A549 (cell line): ENCODE measurements around the gene ZNF79. TPM values are rescaled to one million over a fixed set of nuclear protein-coding genes. Genes with fewer than 3 reads are reported as not detected.
A peak's percentile ranks its signal among the peaks of the same experiment; 100 is the strongest.

ENCODE experiments used
- ATAC-seq, 2 experiments: fragments of 200-7000 bp in 1 of 2; fragments of >200 bp in 1 of 2; cut with Nextera tagmentation in 1 of 2; cut with Tn5 transposase in 1 of 2; 3 replicates each; pipeline versions ENCODE4 v1.8.0 to v1.9.1; 2018 to 2020; ENCODE audit warnings: mild to moderate bottlenecking in 1 of 2, moderate library complexity in 1 of 2
- CTCF ChIA-PET: fragments of 300-600 bp; sonication (Branson Sonifier 250); formaldehyde crosslinking; extraction: SDS; loops from one replicate; lab custom pipeline; 2021; ENCODE audit warnings: antibody characterized with exemption, inconsistent platforms; lab: Yijun Ruan, JAX
- POLR2A ChIA-PET: fragments of 350-600 bp; formaldehyde crosslinking; extraction: SDS; loops from one replicate; lab custom pipeline; 2021; ENCODE audit warnings: antibody characterized with exemption, inconsistent platforms; lab: Yijun Ruan, JAX
- DNase-seq, 2 experiments: peaks; one replicate each; pipeline versions ENCODE4 v3.0.0 to v3.0.0-alpha.2; 2011 to 2016; ENCODE audit warnings: low read depth in 1 of 2, low spot score in 1 of 2
- FAIRE-seq: peaks from 2 replicates; lab custom pipeline; 2011; peaks lifted over from hg19 to GRCh38; lab: Jason Lieb, UNC
- H3K27ac ChIP-seq, 2 experiments: fragments of >200 bp; sonication (Bioruptor Twin); formaldehyde crosslinking; 3 replicates each; pipeline ENCODE4 v1.5.1; 2016 to 2017
- H3K4me1 ChIP-seq: fragments of >200 bp; sonication (Bioruptor Twin); formaldehyde crosslinking; 3 replicates; pipeline ENCODE4 v1.6.1; 2016
- H3K4me2 ChIP-seq: fragments of >200 bp; sonication (Bioruptor Twin); formaldehyde crosslinking; 3 replicates; pipeline ENCODE4 v1.6.1; 2016
- H3K4me3 ChIP-seq: fragments of >200 bp; sonication (Bioruptor Twin); formaldehyde crosslinking; 3 replicates; pipeline ENCODE4 v1.5.1; 2016
- H3K9me3 ChIP-seq: fragments of >200 bp; sonication (Bioruptor Twin); formaldehyde crosslinking; 3 replicates; pipeline ENCODE4 v1.6.1; 2016
- CBX2 ChIP-seq: fragments of 200-600 bp; sonication (generic); IDR thresholded peaks from 2 replicates; pipeline ENCODE4 v1.6.1; 2016; ENCODE audit warnings: low read depth, mild to moderate bottlenecking, borderline replicate concordance
- CHD2 ChIP-seq: fragments of 150-350 bp; IDR thresholded peaks from 2 replicates; pipeline ENCODE4 v1.6.1; 2014; ENCODE audit warnings: low read length; ENCODE audit not compliant: partially characterized antibody
- EHMT2 ChIP-seq: fragments of 200-600 bp; sonication (generic); IDR thresholded peaks from 2 replicates; pipeline ENCODE4 v1.6.1; 2016; ENCODE audit warnings: antibody characterized with exemption, low read depth, mild to moderate bottlenecking, moderate library complexity
- EP300 ChIP-seq, 2 experiments: fragments of >200 bp; sonication (Bioruptor Twin); formaldehyde crosslinking; IDR thresholded peaks; 2 replicates in 1 of 2; 3 replicates in 1 of 2; pipeline ENCODE4 v1.6.1; 2016 to 2017
- ESRRA ChIP-seq: fragments of 150-350 bp; IDR thresholded peaks from 2 replicates; pipeline ENCODE4 v1.6.1; 2014; ENCODE audit warnings: mild to moderate bottlenecking, low read length, borderline replicate concordance
- JUNB ChIP-seq: fragments of >200 bp; sonication (Bioruptor Twin); formaldehyde crosslinking; IDR thresholded peaks from 2 replicates; pipeline ENCODE4 v1.6.1; 2016
- MAFK ChIP-seq: fragments of 450-650 bp; IDR thresholded peaks from 2 replicates; pipeline ENCODE4 v1.6.1; 2014; ENCODE audit not compliant: partially characterized antibody
- MAZ ChIP-seq: fragments of 150-350 bp; IDR thresholded peaks from 2 replicates; pipeline ENCODE4 v1.6.1; 2014; ENCODE audit warnings: antibody characterized with exemption, low read depth, low read length, borderline replicate concordance
- POLR2A ChIP-seq: IDR thresholded peaks from 2 replicates; pipeline ENCODE4 v1.6.1; 2012; ENCODE audit warnings: mild to moderate bottlenecking, low read length
- POLR2AphosphoS2 ChIP-seq: conservative IDR thresholded peaks from 2 replicates; pipeline ENCODE4 v1.6.1; 2012; ENCODE audit warnings: low read length, improper control_type of control experiment, inconsistent platforms
- RAD21 ChIP-seq, 2 experiments: fragments of >200 bp in 1 of 2; sonication (Bioruptor Twin) in 1 of 2; formaldehyde crosslinking in 1 of 2; IDR thresholded peaks in 1 of 2; conservative IDR thresholded peaks in 1 of 2; 2 replicates in 1 of 2; 3 replicates in 1 of 2; pipeline ENCODE4 v1.6.1; 2012 to 2018; ENCODE audit warnings: inconsistent platforms in 1 of 2
- RARB ChIP-seq: fragments of 250-450 bp; sonication (Bioruptor Pico); IDR thresholded peaks from 2 replicates; pipeline ENCODE4 v1.8.0; 2021; ENCODE audit warnings: mild to moderate bottlenecking, moderate library complexity
- RCOR1 ChIP-seq: fragments of 150-350 bp; IDR thresholded peaks from 2 replicates; pipeline ENCODE4 v1.6.1; 2014; ENCODE audit warnings: antibody characterized with exemption, low read length, low read depth
- RFX5 ChIP-seq: fragments of 450-650 bp; IDR thresholded peaks from 2 replicates; pipeline ENCODE4 v1.7.1; 2014; ENCODE audit warnings: antibody characterized with exemption, mild to moderate bottlenecking, moderate library complexity
- SREBF2 ChIP-seq: fragments of 450-650 bp; IDR thresholded peaks from 2 replicates; pipeline ENCODE4 v1.6.1; 2014; ENCODE audit warnings: mild to moderate bottlenecking, moderate library complexity
- TFCP2L1 ChIP-seq: fragments of 250-450 bp; sonication (Bioruptor Pico); IDR thresholded peaks from 2 replicates; pipeline ENCODE4 v1.5.0; 2021; ENCODE audit warnings: mild to moderate bottlenecking
- TP53 ChIP-seq: fragments of 250-450 bp; sonication (Bioruptor Pico); IDR thresholded peaks from 2 replicates; pipeline ENCODE4 v1.5.0; 2021; ENCODE audit warnings: mild to moderate bottlenecking, moderate library complexity
- WGBS: methylation state at CpG from one replicate; pipeline ENCODE4 v1.1.6; 2017; ENCODE audit errors: missing lambda C conversion rate; 5-methylcytosine and 5-hydroxymethylcytosine counted together
- polyA plus RNA-seq, 4 experiments: library from polyadenylated mRNA; depleted of rRNA in 3 of 4; stranded (reverse); fragments of >200 nt; fragmentation: RNase III in 1 of 4; extraction: RNeasy Plus Mini Kit Qiagen cat#74134 plus additional on column Dnase treatment in 1 of 4; gene quantifications; 2 replicates in 3 of 4; 3 replicates in 1 of 4; pipeline ENCODE4 v1.2.3, GENCODE V29; 2011 to 2017
- TF ChIP-seq, protein P1 (sequence below): fragments of 250-450 bp; sonication (Bioruptor Pico); IDR thresholded peaks from 2 replicates; pipeline ENCODE4 v1.5.0; 2021; ENCODE audit warnings: mild to moderate bottlenecking, moderate library complexity, borderline replicate concordance
- TF ChIP-seq, protein P2 (sequence below): IDR thresholded peaks from 2 replicates; pipeline ENCODE4 v1.6.1; 2012
- TF ChIP-seq, protein P3 (sequence below): IDR thresholded peaks from 2 replicates; pipeline ENCODE4 v1.6.1; 2012
- TF ChIP-seq, protein P4 (sequence below): fragments of 450-650 bp; IDR thresholded peaks from 2 replicates; pipeline ENCODE4 v1.6.1; 2014; ENCODE audit warnings: antibody characterized with exemption

ZNF79 gene
- polyA plus RNA-seq, 2 of the 4 experiments (the other 2 are of a cell fraction) = 4.9 to 5.7 TPM

DNA sequence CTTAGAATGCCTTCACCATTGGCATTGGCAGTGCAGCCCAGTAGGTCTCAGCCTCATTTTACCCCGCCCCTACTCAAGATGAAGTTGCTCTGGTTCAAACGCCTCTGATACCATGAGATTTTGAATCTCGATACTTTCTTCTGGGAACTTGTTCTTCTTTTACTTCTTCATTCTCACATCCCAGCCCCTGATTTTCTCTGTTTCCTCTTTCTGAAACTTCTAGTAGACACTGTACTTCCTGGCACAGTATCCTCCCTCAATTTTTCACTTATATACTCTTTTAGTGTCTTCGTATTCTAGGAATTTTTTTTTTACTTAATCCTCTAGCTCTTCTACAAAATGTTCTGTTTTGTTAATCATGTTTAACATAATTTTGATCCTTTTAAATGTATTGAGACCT is 13.1 kb upstream of the ZNF79 start (continued):
- TF ChIP-seq TP53 (CRISPR knock-in tag) (no peak), POLR2AphosphoS2 (no peak), SREBF2 (no peak), RCOR1 (no peak), EHMT2 (no peak), RFX5 (no peak), POLR2A (no peak)
- TF ChIP-seq, protein P1, sequence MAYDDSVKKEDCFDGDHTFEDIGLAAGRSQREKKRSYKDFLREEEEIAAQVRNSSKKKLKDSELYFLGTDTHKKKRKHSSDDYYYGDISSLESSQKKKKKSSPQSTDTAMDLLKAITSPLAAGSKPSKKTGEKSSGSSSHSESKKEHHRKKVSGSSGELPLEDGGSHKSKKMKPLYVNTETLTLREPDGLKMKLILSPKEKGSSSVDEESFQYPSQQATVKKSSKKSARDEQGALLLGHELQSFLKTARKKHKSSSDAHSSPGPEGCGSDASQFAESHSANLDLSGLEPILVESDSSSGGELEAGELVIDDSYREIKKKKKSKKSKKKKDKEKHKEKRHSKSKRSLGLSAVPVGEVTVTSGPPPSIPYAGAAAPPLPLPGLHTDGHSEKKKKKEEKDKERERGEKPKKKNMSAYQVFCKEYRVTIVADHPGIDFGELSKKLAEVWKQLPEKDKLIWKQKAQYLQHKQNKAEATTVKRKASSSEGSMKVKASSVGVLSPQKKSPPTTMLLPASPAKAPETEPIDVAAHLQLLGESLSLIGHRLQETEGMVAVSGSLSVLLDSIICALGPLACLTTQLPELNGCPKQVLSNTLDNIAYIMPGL (CRISPR knock-in tag) = no peak

DNA sequence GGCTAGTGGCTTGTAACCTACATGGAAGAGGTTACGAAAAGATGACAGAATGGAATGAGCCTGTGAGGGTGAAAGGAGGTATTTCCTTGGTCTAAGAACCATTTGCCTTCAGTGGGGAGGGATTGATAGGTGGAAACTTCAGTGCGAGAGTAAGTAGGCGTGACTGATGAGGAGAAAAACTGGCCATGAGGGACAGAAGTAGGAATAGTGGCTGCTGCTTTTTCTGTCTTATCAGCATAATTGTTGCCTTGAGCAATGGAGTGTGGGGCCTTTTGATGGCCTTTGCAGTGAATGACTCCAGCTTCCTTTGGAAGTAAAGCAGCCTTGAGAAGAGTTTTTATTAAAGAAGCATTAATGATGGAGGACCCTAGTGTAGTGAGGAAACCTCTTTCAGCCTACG is 9.0 kb upstream of the ZNF79 start:
- no peaks in the 10 kb centered on the region for H3K9me3 ChIP-seq
- no peak for DNase-seq
- CTCF ChIA-PET = interaction anchor here (0.7 to 1.5 kb wide), 6 partner anchors 9 to 475 kb away, joined by 3 to 4 read pairs (median 3); partner anchors contain the start of gene ZNF79
- H3K4me1 ChIP-seq = peaks cover 23% of the 10 kb centered on the region
- TF ChIP-seq, protein P2, sequence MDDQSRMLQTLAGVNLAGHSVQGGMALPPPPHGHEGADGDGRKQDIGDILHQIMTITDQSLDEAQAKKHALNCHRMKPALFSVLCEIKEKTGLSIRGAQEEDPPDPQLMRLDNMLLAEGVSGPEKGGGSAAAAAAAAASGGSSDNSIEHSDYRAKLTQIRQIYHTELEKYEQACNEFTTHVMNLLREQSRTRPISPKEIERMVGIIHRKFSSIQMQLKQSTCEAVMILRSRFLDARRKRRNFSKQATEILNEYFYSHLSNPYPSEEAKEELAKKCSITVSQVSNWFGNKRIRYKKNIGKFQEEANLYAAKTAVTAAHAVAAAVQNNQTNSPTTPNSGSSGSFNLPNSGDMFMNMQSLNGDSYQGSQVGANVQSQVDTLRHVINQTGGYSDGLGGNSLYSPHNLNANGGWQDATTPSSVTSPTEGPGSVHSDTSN = no peak
- TF ChIP-seq MAFK (peak; percentile 92), CHD2 (no peak)
- TF ChIP-seq, all 56 proteins: peak for 1
- Histone ChIP-seq H3K4me3 (no peak overlapping the region), H3K27ac (no peak overlapping the region), H3K4me2 (no peak overlapping the region)
- WGBS = 90% methylated on average over 4 of the region's 4 CpGs
- FAIRE-seq = no peak
- POLR2A ChIA-PET = interaction anchor here (1.4 kb wide), 1 partner anchor 18 kb away, joined by 4 read pairs; the partner anchor contains the start of gene SLC2A8
- ATAC-seq = no peak

DNA sequence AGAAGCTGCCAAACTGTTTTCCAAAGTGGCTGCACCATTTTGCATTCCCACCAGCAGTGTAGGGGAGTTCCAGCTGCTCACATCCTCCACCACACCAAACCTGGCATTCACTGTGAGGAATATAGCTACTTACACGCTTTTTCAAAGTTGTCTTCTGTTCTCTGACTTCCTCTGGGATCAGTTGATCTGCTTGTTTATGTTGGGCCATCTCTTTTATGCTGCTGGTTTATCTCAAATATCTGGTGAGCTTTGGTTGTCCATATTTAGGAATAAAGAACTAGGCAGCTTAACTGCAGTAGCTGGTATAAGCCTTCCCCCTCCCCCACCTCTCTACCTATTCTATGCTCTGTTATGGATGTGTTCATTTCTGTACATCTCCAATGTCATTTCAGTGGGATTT is 8.5 kb upstream of the ZNF79 start:
- Histone ChIP-seq H3K9me3 (no peaks in the 10 kb centered on the region), H3K4me1 (peaks cover 23% of the 10 kb centered on the region), H3K27ac (no peak overlapping the region), H3K4me2 (no peak overlapping the region), H3K4me3 (no peak overlapping the region)
- FAIRE-seq (no peak), ATAC-seq (no peak), DNase-seq (no peak)
- ChIA-PET CTCF (interaction anchor here (0.7 to 1.5 kb wide), 6 partner anchors 8 to 475 kb away, joined by 3 to 4 read pairs (median 3); partner anchors contain the start of gene ZNF79), POLR2A (interaction anchor here (1.4 kb wide), 1 partner anchor 19 kb away, joined by 4 read pairs; the partner anchor contains the start of gene SLC2A8)
- WGBS = 95% methylated on average over 1 of the region's 1 CpG
- TF ChIP-seq JUNB = no peak
- TF ChIP-seq EHMT2 = no peak
- TF ChIP-seq, protein P2 = no peak
- no peak for TF ChIP-seq RFX5
- no peak for TF ChIP-seq CBX2

DNA sequence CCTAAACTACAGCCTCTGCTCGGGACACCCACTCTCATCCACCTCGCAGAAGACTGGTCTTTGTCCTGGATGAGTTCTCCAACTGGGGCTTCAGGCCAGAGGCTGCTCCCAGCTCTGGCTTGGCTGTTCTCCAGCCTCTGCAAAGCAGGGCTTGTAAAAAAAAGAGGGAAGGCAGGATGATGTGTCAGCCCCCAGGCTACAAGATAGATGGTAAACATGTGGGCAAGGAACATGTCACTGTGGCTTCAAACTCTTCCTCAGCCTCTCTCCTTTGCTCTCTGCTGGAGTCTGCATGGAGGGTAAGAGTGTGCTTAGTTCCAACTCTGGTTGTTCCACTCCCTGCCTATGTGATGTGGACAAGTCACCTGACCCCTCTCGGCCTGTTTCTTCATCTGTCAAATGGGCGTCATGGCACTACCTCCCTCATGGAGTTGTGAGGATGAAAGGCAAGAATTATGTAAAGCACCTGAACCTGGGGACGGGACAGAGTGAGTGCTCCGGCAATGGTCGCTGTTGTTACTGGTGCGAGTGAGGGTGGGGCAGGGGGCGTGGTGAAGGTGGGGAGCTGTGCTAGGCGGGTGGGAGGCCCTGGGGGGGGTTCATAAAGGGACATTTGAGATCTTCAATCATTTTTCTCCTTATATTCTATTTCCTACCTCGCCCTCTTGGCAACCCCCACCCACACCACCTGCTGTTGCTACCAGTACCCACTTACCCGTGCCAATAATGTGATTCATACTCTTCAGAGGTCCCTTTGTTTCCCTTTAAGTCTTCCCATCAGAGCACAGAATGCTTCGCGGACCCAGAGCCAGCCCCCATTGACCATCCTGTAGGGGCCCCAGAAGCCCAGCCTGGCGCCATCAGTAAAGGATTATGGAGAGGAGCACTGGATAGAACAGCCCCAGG is 6.8 kb upstream of the ZNF79 start:
- FAIRE-seq (no peak), DNase-seq (peak in 1 of 2 experiments; percentile 29), ATAC-seq (peak; percentile 51 to 63; a peak in 5 of 6 replicates)
- 0 out of 6 replicates have a peak overlapping the region, but pooled peaks of 1 of the 2 experiments have one; percentile 1 for H3K27ac ChIP-seq
- no peak overlapping the region for H3K4me3 ChIP-seq
- H3K9me3 ChIP-seq = no peaks in the 10 kb centered on the region
- H3K4me2 ChIP-seq = peak overlapping the region; percentile 26; the same call in 1 of the 3 replicates
- H3K4me1 ChIP-seq = peaks cover 23% of the 10 kb centered on the region
- CTCF ChIA-PET = interaction anchor here (0.6 to 1.8 kb wide), 11 partner anchors 10 to 477 kb away, joined by 3 to 9 read pairs (median 3); no protein-coding TSS in a partner anchor
- POLR2A ChIA-PET = interaction anchor here (0.5 to 0.6 kb wide), 2 partner anchors 12 to 172 kb away, joined by 3 read pairs; no protein-coding TSS in a partner anchor
- WGBS = 79% methylated on average over 13 of the region's 15 CpGs
- TF ChIP-seq EP300 (IDR thresholded peaks at IDR 0.05) (no peak), TFCP2L1 (CRISPR knock-in tag) (no peak), MAZ (no peak), ESRRA (no peak), RAD21 (conservative IDR thresholded peaks at IDR 0.05 in 1 of 2, IDR thresholded peaks at IDR 0.05 in 1 of 2) (no peak), TP53 (CRISPR knock-in tag) (no peak), MAFK (no peak), RARB (CRISPR knock-in tag) (no peak)
- TF ChIP-seq, protein P3, sequence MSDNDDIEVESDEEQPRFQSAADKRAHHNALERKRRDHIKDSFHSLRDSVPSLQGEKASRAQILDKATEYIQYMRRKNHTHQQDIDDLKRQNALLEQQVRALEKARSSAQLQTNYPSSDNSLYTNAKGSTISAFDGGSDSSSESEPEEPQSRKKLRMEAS = no peak
- TF ChIP-seq, protein P4, sequence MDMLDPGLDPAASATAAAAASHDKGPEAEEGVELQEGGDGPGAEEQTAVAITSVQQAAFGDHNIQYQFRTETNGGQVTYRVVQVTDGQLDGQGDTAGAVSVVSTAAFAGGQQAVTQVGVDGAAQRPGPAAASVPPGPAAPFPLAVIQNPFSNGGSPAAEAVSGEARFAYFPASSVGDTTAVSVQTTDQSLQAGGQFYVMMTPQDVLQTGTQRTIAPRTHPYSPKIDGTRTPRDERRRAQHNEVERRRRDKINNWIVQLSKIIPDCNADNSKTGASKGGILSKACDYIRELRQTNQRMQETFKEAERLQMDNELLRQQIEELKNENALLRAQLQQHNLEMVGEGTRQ = no peak
